GM21825 (cell line): Measurements from ENCODE around the gene SERPINI2.

Experiments
- ATAC-seq: cut with Tn5 transposase; IDR thresholded peaks from one replicate; pipeline ENCODE4 v1.9.1; 2021; ENCODE audit warnings: mild to moderate bottlenecking, moderate library complexity; ENCODE audit not compliant: unreplicated experiment

Gene SERPINI2, protein sequence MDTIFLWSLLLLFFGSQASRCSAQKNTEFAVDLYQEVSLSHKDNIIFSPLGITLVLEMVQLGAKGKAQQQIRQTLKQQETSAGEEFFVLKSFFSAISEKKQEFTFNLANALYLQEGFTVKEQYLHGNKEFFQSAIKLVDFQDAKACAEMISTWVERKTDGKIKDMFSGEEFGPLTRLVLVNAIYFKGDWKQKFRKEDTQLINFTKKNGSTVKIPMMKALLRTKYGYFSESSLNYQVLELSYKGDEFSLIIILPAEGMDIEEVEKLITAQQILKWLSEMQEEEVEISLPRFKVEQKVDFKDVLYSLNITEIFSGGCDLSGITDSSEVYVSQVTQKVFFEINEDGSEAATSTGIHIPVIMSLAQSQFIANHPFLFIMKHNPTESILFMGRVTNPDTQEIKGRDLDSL

GRCh38 chr3:167473863-167474262, at the start of gene SERPINI2:
TSS of gene SERPINI2 (minus strand) at chr3:167474042. CDS start at chr3:167471834, 2,208 bp downstream.
- ATAC-seq, result no peak

- ATAC-seq, result no peak
Measured at GRCh38 chr3:167521006-167521355, 47.1 kb upstream of the SERPINI2 start.

GRCh38 chr3:167520266-167521005, 46.6 kb upstream of the SERPINI2 start:
- no peak for ATAC-seq

DNA sequence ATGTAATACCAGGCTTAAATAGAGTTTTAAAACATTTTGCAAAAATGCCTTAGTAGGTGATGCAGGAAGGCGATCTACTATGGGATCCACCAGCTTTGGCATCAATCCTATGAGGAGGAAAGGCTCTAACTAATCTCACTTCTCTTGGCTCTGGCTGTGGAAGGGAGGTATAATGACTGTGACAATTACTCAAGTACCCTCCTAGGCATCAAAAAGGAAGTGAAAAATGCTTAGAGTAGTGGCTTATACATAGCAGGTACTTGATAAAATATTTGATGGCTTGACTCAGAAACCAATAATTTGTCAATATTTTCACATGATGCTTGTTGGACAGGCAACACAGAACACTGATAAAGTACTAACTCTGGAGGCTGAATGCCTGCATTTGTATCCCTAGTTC, 34.1 kb upstream of the SERPINI2 start:
- ATAC-seq, result no peak

DNA sequence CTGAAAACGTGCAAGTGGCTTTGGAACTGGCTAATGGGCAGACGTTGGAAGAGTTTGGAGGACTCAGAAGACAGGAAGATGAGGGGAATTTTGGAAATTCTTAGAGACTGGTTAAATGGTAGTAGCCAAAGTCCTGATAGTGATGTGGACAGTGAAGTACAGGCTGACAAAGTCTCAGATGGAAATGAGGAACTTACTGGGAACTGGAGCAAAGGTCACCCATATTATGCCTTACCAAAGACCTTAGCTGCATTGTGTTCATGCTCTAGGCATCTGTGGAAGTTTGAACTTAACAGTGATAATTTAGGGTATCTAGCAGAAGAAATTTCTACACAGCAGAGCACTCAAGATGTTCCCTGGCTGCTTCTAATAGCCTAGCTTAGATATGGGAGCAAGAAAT, 28.6 kb upstream of the SERPINI2 start:
- no peak for ATAC-seq

DNA sequence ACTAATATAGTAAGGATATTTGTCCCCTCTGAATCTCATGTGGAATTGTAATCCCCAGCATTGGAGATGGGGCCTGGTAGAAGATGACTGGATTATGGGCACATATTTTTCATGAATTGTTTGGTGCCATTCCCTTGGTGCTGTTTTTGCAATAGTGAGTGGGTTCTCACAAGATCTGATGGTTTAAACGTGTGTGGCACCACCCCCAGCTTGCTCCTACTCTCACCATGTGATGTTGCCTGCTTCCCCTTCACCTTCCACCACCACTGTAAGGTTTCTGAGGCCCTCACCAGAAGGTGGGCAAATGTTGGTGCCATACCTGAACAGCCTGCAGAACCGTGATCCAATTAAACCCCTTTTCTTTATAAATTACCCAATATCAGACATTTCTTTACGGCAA, 28.1 kb upstream of the SERPINI2 start:
- no peak for ATAC-seq

DNA sequence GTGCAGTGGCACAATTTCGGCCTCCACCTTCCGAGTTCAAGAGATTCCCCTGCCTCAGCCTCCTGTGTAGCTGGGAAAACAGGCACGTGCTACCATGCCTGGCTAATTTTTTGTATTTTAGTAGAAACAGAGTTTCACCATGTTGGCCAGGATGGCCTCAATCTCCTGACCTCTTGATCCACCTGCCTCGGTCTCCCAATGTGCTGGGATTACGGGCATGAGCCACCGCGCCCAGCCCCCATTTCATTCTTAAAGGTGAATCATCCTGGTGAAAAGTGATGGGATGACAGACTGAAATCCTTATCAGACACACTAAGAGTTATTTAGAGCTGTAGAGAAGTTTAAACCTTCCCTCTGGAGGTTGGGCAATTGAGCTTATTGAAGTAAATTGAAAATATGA, 24.1 kb upstream of the SERPINI2 start:
- ATAC-seq, result no peak

DNA sequence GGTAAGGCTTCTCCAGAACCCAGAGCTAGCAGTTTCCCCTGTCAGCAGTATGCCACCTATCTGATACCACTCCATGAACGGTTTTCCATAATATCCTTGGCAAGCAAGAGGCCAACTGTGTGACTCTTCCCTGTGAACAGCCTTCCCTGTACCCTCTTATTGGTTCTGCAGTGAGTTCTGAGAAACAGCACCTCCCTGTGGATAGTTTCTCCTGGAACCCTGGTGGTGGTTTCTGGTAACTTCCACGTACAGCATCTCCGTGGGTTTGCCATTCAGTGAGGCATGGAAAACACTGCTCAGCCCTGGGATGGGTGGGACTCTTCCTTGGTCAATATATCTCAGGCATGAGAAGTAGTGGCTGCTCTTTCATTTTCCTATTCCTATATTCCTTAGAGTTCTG, 19.4 kb upstream of the SERPINI2 start:
- no peak for ATAC-seq

DNA sequence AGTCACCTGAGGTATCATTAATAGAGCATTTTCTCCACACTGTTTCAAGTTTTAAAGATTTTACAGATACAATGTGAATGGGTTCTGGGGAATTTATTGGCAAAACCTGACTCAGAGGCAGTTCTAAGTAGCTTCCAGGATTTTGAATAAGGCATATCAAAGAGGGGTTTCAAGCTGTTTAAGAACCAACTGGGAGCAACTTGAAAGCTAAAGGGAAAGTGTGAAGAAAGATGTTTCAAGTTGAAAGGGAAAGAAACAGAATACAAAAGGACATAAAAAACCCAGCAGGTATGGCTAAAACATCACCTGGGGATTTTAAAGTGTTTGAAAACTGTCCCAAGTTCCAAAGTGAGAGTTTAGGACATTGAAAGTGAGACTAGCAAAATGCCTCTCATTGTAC, 17.8 kb upstream of the SERPINI2 start:
- ATAC-seq, result no peak

- ATAC-seq, result no peak
Measured at GRCh38 chr3:167489571-167489970, 15.7 kb upstream of the SERPINI2 start.

GRCh38 chr3:167487556-167487955, 13.7 kb upstream of the SERPINI2 start:
- no peak for ATAC-seq

DNA sequence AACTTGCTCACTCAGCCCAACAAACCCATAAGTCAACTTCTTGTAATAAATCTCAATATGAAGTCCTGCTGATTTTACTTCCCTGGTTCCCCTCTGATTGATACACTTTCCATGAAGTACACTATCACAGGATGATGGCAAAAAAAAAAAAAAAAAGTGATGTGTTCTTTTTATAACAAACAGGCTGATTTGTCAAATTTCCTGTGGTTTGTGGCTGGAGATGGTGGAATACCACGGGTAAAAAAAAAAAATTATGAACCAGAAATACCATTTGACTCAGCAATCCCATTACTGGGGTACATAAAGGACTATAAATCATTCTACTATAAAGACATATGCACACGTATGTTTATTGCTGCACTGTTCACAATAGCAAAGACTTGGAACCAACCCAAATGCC, 10.7 kb upstream of the SERPINI2 start:
- no peak for ATAC-seq

DNA sequence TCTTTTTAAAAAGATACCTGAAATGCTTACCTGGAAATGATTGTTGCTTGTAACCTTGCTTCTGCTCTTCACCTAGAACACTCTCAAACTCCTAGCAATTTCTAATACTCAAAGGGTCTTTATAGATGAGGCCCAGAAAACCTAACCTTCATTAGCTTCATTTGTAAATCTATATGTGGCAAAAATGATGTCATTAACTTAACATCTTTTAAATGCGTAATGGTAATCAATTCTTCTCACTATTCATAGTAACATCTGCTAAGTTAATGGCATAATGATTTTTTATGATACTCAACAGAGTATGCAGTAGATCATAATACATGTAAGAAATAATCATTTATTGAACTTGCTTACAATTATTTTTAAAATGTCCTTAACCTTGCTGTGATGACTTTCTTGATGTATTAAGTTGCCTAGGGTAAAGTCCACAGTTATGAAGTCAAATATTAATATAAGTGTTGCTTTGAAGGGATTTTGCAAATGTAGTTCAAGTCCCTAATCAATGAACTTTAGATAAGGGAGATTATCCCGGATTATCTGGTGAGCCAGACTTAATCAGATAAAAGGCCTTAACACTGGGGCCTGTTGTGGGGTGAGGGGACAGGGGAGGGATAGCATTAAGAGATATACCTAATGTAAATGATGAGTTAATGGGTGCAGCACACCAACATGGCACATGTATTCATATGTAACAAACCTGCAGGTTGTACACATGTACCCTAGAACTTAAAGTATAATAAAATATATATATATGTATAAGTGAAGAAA, 10.1 kb upstream of the SERPINI2 start:
- ATAC-seq, result no peak

- ATAC-seq, result no peak
Measured at GRCh38 chr3:167481164-167481563, 7.3 kb upstream of the SERPINI2 start.

- no peak for ATAC-seq
Measured at GRCh38 chr3:167480748-167481147, 6.9 kb upstream of the SERPINI2 start.

GRCh38 chr3:167469381-167469780, 4.5 kb downstream of the SERPINI2 start:
- ATAC-seq, result no peak

GRCh38 chr3:167467848-167468611, 5.8 kb downstream of the SERPINI2 start:
- no peak for ATAC-seq

- ATAC-seq, result no peak
Measured at GRCh38 chr3:167466966-167467365, 6.9 kb downstream of the SERPINI2 start.

GRCh38 chr3:167456157-167456799, 17.6 kb downstream of the SERPINI2 start:
- ATAC-seq, result no peak

- no peak for ATAC-seq
Measured at GRCh38 chr3:167453815-167454214, 20.0 kb downstream of the SERPINI2 start.
